ENCODE results near the gene VAV3. TPM values are rescaled to one million over a fixed set of nuclear protein-coding genes. Genes with fewer than 3 reads are reported as not detected.
"Not testable (repeated sequence)": the region's sequence is repeated elsewhere in the genome, so short reads cannot be mapped to it uniquely, and the experiment has no call there.

VAV3 gene
- total and polyA plus RNA-seq, 2 experiments from 2014 or later = under 0.01 to 0.24 TPM

DNA sequence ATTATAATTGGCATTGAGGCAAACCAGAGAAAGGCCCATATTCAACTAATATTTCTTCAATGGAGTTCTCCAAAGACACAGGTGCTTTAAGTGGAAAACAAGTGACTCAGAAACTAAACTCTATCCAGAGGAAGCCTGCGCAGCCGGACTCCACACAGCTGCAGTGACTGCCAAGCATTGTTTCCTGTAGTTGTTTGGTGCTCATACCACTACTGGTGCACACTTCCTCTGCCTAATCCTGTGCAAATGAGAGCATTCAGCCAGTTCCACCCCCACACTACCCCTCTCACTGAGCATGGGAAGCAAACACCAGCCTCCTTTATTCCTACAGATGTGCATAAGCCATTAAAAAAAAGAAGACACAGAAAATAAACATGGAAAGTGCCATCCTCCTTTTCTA is 102.9 kb downstream of the VAV3 start:
- Histone ChIP-seq H2AFZ (no peak overlapping the region), H3F3A (ENCODE audit: insufficient read depth) (no peaks in the 10 kb centered on the region), H3K4me1 (ENCODE audit: insufficient read depth) (no peaks in the 10 kb centered on the region), H3K4me3 (no peak overlapping the region), H4K20me1 (ENCODE audit: insufficient read depth) (no peaks in the 10 kb centered on the region), H3K9me3 (ENCODE audit: low read depth) (no peaks in the 10 kb centered on the region), H3K27me3 (replicated peaks; ENCODE audit: insufficient read depth) (0 out of 2 replicates have a peak, but pooled peaks cover 6% of the 10 kb centered on the region), H3K9ac (no peak overlapping the region), H3K79me2 (ENCODE audit: insufficient read depth) (no peaks in the 10 kb centered on the region), H3K9me2 (ENCODE audit: insufficient read depth) (no peaks in the 10 kb centered on the region), H3K4me2 (ENCODE audit: unreplicated experiment) (no peak overlapping the region), H3K27ac (no peak overlapping the region), H3K36me3 (ENCODE audit: low read depth) (no peaks in the 10 kb centered on the region)
- no peak for TF ChIP-seq EZH2 (IDR thresholded peaks at IDR 0.05; ENCODE audit: insufficient read depth, poor library complexity, severe bottlenecking)
- TF ChIP-seq EZH2phosphoT487 (IDR thresholded peaks at IDR 0.05; ENCODE audit: insufficient read depth, low read depth) = no peak
- WGBS, 2 experiments (ENCODE audit: low coverage in 1 of 2, low lambda C conversion rate in 2 of 2, missing lambda C conversion rate in 2 of 2) = 94 to 100% methylated on average over 2 of the region's 2 CpGs
- no peak for DNase-seq
- in situ Hi-C loops (cut with MboI) = no loop called here

DNA sequence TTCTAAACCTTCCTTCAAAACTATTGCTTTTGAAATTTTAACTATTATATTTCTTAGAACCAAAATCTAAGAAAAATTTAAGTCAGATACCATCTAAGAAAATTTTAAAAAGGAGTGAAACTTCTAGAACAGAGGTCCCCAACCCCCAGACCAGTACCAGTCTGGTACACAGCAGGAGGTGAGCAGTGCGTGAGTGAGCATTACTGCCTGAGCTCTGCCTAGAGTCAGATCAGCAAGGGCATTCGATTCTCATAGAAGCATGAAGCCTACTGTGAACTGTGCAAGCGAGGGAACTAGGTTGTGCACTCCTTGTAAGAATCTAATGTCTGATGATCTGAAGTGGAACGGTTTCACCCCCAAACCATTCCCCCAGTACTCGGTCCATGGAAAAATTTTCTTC is 106.7 kb downstream of the VAV3 start:
- H3K9me2 ChIP-seq (ENCODE audit: insufficient read depth) = no peaks in the 10 kb centered on the region
- TF ChIP-seq EZH2 (IDR thresholded peaks at IDR 0.05; ENCODE audit: insufficient read depth, poor library complexity, severe bottlenecking) (no peak), EZH2phosphoT487 (IDR thresholded peaks at IDR 0.05; ENCODE audit: insufficient read depth, low read depth) (no peak)
- 78 to 82% methylated on average over 5 of the region's 5 CpGs for WGBS, 2 experiments (ENCODE audit: low coverage in 1 of 2, low lambda C conversion rate in 2 of 2, missing lambda C conversion rate in 2 of 2)
- H3K36me3 ChIP-seq (ENCODE audit: low read depth) = no peaks in the 10 kb centered on the region
- H3K4me2 ChIP-seq (ENCODE audit: unreplicated experiment) = no peak overlapping the region
- H3K4me3 ChIP-seq = no peak overlapping the region
- H4K20me1 ChIP-seq (ENCODE audit: insufficient read depth) = no peaks in the 10 kb centered on the region
- peaks cover 6% of the 10 kb centered on the region; the same call in 1 of the 2 replicates for H3K27me3 ChIP-seq (replicated peaks; ENCODE audit: insufficient read depth)
- H2AFZ ChIP-seq = no peak overlapping the region
- no peaks in the 10 kb centered on the region for H3K79me2 ChIP-seq (ENCODE audit: insufficient read depth)
- H3K9ac ChIP-seq = no peak overlapping the region
- in situ Hi-C loops (cut with MboI) = no loop called here
- no peak for DNase-seq
- H3K9me3 ChIP-seq (ENCODE audit: low read depth) = no peaks in the 10 kb centered on the region
- no peaks in the 10 kb centered on the region for H3K4me1 ChIP-seq (ENCODE audit: insufficient read depth)
- H3K27ac ChIP-seq = no peak overlapping the region
- H3F3A ChIP-seq (ENCODE audit: insufficient read depth) = no peaks in the 10 kb centered on the region

- H3K27me3 ChIP-seq (replicated peaks; ENCODE audit: insufficient read depth) = peaks cover 6% of the 10 kb centered on the region
- H3K4me2 ChIP-seq (ENCODE audit: unreplicated experiment) = no peak overlapping the region
- no peak overlapping the region for H2AFZ ChIP-seq
- DNase-seq = no peak
- no peaks in the 10 kb centered on the region for H3K79me2 ChIP-seq (ENCODE audit: insufficient read depth)
- H3K9me2 ChIP-seq (ENCODE audit: insufficient read depth) = no peaks in the 10 kb centered on the region; the same call in 1 of the 2 replicates
- in situ Hi-C loops (cut with MboI) = no loop called here
- H4K20me1 ChIP-seq (ENCODE audit: insufficient read depth) = no peaks in the 10 kb centered on the region
- H3K27ac ChIP-seq = no peak overlapping the region
- no peaks in the 10 kb centered on the region for H3K9me3 ChIP-seq (ENCODE audit: low read depth)
- H3F3A ChIP-seq (ENCODE audit: insufficient read depth) = no peaks in the 10 kb centered on the region
- no peak overlapping the region for H3K4me3 ChIP-seq
- no peaks in the 10 kb centered on the region for H3K4me1 ChIP-seq (ENCODE audit: insufficient read depth)
- TF ChIP-seq EZH2 (IDR thresholded peaks at IDR 0.05; ENCODE audit: insufficient read depth, poor library complexity, severe bottlenecking) = no peak
- TF ChIP-seq EZH2phosphoT487 (IDR thresholded peaks at IDR 0.05; ENCODE audit: insufficient read depth, low read depth) = no peak
- no peaks in the 10 kb centered on the region for H3K36me3 ChIP-seq (ENCODE audit: low read depth)
- no peak overlapping the region for H3K9ac ChIP-seq
Measured at GRCh38 chr1:107851418-107851817, 113.6 kb downstream of the VAV3 start.

DNA sequence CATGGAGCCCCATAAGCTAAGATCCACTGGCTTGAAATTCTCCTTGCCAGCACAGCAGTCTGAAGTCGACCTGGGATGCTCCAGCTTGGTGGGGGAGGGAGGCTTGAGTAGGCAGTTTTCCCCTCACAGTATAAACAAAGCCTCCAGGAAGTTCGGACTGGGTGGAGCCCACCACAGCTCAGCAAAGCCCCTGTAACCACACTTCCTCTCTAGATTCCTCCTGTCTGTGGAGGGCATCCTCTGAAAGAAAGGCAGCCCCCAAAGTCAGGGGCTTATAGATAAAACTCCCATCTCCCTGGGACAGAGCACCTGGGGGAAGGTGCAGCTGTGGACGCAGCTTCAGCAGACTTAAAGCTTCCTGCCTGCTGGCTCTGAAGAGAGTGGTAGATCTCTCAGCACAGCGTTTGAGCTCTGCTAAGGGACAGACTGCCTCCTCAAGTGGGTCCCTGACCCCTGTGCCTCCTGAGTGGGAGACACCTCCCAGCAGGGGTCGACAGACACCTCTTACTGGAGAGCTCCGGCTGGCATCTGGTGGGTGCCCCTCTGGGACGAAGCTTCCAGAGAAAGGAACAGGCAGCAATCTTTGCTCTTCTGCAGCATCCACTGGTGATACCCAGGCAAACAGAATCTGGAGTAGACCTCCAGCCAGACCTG is 120.3 kb downstream of the VAV3 start:
- H3K27me3 ChIP-seq (replicated peaks; ENCODE audit: insufficient read depth) = peaks cover 11% of the 10 kb centered on the region
- H3K9ac ChIP-seq; H2AFZ ChIP-seq; H3K4me3 ChIP-seq; H3F3A ChIP-seq (ENCODE audit: insufficient read depth); H3K9me2 ChIP-seq (ENCODE audit: insufficient read depth); H3K27ac ChIP-seq; in situ Hi-C loops (cut with MboI); H3K9me3 ChIP-seq (ENCODE audit: low read depth); H3K36me3 ChIP-seq (ENCODE audit: low read depth); H3K79me2 ChIP-seq (ENCODE audit: insufficient read depth); H3K4me1 ChIP-seq (ENCODE audit: insufficient read depth); H4K20me1 ChIP-seq (ENCODE audit: insufficient read depth); DNase-seq; H3K4me2 ChIP-seq (ENCODE audit: unreplicated experiment): not testable (repeated sequence)
- 70 to 73% methylated on average over 7 of the region's 7 CpGs for WGBS, 2 experiments (ENCODE audit: low coverage in 1 of 2, low lambda C conversion rate in 2 of 2, missing lambda C conversion rate in 2 of 2)

DNA sequence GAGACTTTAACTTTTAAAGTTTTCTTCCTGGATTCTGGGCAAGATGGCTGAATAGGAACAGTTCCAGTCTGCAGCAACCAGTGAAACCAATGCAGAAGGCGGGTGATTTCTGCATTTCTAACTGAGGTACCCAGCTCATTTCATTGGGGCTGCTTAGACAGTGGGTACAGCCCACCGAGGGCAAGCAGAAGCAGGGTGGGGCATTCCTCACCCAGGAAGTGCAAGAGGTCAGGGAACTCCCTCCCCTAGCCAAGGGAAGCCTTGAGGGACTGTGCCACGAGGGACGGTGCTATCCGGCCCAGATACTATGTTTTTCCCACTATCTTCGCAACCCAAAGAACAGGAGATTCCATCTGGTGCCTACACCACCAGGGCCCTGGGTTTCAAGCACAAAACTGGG is 121.0 kb downstream of the VAV3 start:
- H3K79me2 ChIP-seq (ENCODE audit: insufficient read depth) = no peaks in the 10 kb centered on the region
- no peaks in the 10 kb centered on the region for H4K20me1 ChIP-seq (ENCODE audit: insufficient read depth)
- in situ Hi-C loops (cut with MboI) = no loop called here
- H3K9me2 ChIP-seq (ENCODE audit: insufficient read depth) = no peaks in the 10 kb centered on the region
- H3K4me2 ChIP-seq (ENCODE audit: unreplicated experiment) = no peak overlapping the region
- H3K4me1 ChIP-seq (ENCODE audit: insufficient read depth) = no peaks in the 10 kb centered on the region
- H3K27me3 ChIP-seq (replicated peaks; ENCODE audit: insufficient read depth) = peaks cover 11% of the 10 kb centered on the region
- H3K9me3 ChIP-seq (ENCODE audit: low read depth) = no peaks in the 10 kb centered on the region
- H3K36me3 ChIP-seq (ENCODE audit: low read depth) = no peaks in the 10 kb centered on the region
- no peaks in the 10 kb centered on the region for H3F3A ChIP-seq (ENCODE audit: insufficient read depth)
- H2AFZ ChIP-seq = no peak overlapping the region
- H3K27ac ChIP-seq = no peak overlapping the region
- no peak overlapping the region for H3K4me3 ChIP-seq
- no peak overlapping the region for H3K9ac ChIP-seq
- no peak for TF ChIP-seq EZH2 (IDR thresholded peaks at IDR 0.05; ENCODE audit: insufficient read depth, poor library complexity, severe bottlenecking)
- TF ChIP-seq EZH2phosphoT487 (IDR thresholded peaks at IDR 0.05; ENCODE audit: insufficient read depth, low read depth) = no peak
- WGBS, 2 experiments (ENCODE audit: low coverage in 1 of 2, low lambda C conversion rate in 2 of 2, missing lambda C conversion rate in 2 of 2) = 82 to 84% methylated on average over 6 of the region's 6 CpGs
- DNase-seq = no peak
